ENCODE results near the gene TENT4A.
"Not testable (repeated sequence)": the region's sequence is repeated elsewhere in the genome, so short reads cannot be mapped to it uniquely, and the experiment has no call there.

The TENT4A gene

DNA sequence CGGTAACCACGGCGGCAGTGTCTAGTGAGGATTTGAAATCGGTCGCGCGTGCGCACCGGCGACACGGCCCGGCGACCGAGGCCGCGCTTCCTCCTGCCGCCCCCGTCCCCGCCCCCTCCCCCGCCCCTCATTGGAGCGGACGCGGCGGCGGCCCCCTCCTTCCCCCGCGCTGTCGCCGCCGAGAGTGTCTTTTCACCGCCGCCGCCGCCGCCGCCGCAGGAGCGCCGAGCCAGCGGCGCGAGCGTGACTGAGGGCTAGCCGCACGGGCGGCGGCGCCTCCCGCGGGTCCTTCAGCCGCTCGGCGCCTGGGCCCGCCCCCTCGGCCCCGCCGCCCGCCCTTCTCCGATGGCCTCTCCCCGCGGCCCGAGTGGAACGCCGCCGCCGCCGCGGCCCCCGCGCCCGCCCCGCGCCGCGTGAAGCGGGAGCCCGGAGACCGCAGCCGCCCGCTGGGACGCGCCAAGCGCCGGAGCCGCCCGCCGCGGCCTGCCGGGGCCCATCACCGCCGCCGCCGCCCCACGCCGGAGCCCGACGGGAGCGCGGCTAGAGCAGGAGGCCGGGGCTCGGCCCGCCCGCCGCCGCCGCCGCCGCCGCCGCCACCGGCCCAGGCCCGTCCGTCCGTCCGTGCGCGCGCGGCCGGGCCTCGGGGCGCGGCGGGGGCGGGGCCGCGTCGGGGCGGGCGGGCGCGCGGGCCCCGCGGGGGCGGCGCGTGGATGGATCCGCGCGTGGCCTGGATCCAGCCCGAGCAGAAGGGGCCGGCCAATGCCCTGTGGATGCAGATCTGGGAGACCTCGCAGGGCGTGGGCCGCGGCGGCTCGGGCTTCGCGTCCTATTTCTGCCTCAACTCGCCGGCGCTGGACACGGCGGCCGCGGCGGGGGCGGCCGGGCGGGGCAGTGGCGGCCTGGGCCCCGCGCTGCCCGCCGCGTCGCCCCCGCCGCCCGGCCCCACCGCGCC, at the start of gene TENT4A:
Gene TENT4A (plus strand): TSS at position 159 of the 952 bp plus-strand sequence. CDS start 552 bp downstream, at position 711.
- DNase-seq (ENCODE audit: low read depth), result no peak

DNA sequence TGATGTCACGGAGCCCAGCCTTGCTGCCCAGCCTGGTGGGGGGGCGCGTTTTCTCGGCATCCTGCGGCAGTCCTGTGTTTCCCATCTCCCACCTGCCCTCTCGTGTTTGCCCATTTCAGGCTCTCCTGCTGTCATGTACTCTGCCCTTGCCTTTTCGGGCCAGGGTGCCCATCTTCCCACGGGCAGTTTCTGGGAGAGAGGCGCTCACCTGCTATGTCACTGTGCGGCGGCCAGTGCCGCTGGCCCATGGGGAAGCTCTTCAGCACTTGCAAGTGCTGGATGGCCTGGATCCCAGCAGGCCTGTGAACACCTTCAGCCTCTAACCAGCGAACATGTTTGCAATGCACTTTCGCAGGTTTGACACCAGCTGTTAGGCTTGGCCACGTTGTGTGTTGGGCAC, 46.5 kb upstream of the TENT4A start:
- DNase-seq (ENCODE audit: low read depth), result no peak

DNA sequence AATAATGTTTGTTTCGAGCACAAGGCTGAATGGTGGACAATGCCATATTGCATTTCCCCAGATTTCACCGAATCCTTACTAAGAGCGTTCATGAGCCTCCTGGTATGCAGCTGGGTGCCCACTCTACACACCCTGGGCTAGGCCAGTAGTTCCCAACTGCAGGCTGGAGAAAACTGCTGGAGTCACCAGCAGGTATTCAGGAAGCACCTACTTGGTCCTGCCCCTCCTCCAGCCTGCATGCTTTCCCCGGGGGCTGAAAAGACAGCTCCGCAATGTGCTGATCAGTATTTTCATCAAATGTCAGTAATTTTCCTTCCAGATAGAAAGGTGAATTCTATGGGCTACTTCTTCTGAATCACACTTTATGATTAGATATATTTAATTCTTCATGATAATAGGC, 45.6 kb upstream of the TENT4A start:
- no peak for DNase-seq (ENCODE audit: low read depth)

DNA sequence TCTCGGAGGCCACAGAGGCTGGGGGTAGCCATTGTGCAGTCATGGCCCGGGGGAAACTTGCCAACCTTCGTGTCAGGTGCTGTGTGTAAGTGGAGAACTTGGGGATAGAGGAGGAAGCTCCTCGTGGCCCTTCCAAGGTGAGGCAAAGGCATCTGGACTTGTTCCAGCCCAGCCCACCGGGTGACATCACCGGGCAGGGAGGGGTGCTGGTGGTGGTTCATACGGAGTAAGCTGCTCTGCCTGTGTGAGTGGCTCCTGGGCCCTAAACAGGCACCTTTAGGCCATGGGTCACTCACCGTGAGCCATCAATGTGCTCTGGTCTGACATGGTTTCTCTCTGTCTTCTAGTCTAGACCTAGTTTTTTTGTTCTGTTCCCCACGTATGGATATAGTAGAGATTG, 44.5 kb upstream of the TENT4A start:
- DNase-seq (ENCODE audit: low read depth), result not testable (repeated sequence)

DNA sequence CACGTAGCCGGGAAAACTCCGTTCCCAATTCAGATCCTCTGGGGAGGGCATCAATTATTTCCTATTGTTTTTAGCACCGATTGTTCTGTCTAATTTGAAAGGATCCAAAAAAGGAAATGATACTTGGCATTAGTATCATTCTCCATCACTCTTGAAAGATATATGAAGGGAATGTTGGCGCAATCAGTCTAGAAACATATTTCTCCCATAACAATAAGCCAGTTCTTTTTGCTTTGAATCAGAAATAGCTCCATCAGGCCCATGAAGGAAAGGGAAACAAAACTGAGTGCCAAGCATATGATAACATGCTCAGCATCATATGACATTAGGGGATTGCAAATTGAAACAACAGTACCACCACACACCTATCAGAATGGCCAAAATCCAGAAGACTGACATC, 40.2 kb upstream of the TENT4A start:
- no peak for DNase-seq (ENCODE audit: low read depth)

DNA sequence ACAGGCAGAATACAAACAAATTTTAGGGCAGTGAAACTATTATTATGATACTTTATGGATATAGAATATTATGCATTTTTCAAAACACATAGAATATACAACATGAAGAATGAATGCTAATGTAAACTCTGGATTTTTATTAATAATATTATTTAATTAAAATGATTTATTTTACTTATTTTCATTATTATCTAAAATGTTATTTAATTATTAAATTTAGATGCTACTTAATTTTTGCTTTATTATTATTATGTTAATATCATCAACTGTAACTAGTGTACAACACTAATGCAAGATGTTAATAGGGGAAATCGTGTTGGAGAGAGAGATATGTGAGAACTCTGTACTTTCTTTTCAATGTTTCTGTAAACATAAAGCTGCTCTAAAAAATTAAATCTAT, 39.3 kb upstream of the TENT4A start:
- DNase-seq (ENCODE audit: low read depth), result no peak

DNA sequence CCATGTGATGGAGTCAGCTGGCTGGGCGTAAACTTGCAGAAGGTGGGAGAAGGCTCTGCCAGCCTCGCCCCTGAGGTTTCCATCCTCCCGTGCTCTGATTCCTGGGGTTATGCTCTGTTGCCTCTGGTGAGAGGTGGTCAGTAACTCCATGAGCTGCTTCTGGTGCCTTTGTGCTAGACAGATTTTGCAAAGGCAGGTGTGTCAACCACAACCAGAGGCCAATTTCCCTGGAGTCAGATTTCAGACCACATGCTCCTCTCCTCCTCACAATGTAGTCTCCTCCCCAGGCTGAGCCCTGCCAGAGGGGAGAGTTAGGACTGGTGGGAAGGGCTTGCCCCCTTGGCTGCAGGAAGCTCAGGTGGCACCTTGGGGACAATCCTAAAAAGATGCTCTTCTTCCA, 38.8 kb upstream of the TENT4A start:
- no peak for DNase-seq (ENCODE audit: low read depth)

DNA sequence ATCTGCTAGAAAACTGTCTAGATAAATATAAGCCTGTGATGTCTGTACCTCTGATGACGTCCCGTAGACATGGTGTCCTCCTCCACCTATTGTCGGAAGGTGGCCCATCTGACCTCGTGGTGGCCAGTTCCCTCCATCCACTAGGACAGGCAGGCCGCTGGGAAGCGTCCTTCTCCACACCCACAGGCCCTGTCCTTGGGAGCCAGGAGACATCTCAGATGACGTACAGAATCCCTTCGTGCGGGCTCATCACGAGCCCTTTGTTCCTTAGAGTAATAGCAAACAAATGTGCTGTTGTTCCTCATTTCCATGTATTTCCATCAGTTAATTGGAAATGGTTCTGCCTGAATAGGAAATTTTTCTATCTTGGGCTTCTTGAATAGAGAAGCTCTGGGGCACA, 38.3 kb upstream of the TENT4A start:
- DNase-seq (ENCODE audit: low read depth), result no peak

DNA sequence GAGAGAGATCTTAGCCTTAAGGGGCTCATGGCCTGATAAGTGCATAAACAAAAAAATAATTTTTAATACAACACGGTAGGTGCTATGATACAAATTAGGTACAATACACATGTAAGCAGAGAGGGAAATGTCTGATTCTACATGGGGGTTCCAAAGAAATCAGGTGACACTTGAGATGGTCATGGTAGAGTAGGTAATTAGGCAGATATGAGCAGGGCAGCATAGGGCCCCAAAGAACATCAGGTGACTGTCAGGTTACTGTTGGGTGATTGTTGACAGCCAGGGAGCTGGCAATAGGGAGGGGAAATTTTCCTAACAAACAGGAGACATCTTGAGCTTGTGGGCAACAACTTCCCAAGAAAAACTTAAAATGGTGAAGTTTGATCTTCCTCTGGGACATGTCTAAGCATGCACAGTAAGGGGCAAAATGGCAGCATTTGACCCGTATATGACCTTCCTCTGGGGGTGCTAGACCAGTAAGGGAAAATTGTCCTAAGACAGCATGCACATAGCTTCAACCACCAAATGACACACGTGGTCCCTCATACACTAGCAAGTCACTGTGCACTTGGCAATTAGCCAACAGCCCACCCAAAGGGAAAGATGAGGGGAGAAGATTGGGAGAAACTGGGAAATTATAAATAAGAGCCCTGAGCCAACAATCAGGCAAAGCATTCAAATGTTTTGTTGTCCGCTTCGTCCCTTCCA, 37.3 kb upstream of the TENT4A start:
- DNase-seq (ENCODE audit: low read depth), result no peak

DNA sequence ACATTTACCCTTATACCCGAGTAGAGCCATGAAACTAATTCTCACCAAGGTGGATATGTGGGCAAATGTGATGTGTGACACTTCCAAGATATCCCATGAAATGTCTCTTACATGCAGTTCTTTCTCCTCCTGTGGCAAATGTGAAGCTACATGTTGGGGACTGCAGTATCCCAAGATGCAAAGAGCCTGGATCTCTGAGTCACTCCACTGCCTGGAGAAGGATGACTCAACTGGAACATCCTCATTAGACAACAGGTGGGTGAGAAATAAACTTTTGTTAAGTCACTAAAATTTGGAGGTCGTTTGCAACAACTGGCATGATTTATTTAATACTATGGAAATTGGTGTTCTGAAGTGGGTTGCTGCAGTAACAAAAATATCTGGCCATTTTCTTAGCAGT, 36.5 kb upstream of the TENT4A start:
- DNase-seq (ENCODE audit: low read depth), result no peak

DNA sequence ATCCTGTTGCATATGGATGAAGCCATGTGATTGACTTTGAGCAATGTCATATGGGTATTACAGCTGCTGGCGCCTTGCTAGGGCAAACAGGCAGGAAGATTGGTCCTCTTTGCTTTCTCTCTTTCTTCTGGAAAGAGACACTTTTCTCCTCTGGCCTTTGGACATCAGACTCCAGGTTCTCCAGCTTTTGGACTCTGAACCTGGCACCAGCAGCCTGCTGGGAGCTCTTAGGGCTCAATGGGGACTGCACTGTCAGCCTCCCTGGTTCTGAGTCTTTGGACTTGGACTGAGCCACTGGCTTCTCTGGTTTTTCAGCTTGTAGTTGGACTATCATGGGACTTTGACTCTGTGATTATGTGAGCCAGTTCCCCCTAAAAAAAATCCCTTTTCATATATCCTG, 34.8 kb upstream of the TENT4A start:
- no peak for DNase-seq (ENCODE audit: low read depth)

DNA sequence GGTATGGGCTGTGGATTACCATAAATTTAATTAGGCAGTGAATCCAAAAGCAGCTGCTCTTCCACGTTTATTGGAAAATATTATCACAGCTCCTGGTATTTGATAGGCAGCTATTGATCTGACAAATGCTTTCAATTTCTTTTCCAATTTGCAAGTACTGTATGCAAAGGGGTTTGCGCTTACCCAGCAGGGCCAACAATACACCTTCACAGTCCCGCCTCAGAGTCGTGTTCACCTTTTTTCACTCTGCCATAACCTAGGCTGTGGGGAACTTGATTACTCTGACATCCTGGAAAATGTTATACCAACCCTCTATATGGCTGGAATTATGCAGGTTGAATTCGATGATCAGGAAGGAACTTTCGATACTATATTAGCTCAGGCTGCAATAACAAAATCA, 32.3 kb upstream of the TENT4A start:
- DNase-seq (ENCODE audit: low read depth), result no peak

DNA sequence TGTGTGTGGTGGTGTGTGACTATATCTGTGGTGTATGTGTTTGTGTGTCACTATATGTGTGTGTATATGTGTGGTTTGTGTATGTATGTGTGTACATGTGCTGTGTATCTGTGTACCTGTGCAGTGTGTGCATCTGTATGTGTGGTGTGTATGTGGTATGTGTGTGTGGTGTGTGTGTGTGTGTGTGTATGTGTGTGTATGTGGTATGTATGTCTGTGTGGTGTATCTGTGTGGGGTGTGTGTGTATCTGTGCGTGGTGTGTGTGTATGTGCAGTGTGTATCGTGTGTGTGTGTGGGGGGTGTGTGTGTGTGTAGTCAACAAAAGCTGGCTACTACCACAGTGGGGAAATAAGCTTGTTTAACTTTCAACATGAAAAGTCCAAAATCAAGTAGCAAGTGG, 31.6 kb upstream of the TENT4A start:
- no peak for DNase-seq (ENCODE audit: low read depth)

DNA sequence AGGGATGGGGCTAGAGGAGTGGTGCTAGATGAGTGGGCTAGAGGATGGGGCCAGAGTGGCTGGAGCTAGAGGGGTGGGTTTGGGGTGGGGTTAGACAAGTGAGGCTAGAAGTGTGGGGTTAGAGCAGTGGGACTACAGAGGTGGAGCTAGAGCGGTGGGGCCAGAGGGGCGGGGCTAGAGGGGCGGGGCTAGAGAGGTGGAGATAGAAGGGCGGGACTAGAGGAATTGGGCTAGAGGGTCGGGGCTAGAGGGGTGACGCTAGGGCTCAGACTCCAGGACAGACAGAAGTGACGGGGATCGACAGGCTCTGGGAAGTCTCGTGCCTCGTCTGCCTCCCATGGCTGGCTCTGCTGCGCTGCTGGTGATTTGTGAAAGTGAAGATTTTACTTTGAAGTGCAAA, 31.0 kb upstream of the TENT4A start:
- DNase-seq (ENCODE audit: low read depth), result no peak

DNA sequence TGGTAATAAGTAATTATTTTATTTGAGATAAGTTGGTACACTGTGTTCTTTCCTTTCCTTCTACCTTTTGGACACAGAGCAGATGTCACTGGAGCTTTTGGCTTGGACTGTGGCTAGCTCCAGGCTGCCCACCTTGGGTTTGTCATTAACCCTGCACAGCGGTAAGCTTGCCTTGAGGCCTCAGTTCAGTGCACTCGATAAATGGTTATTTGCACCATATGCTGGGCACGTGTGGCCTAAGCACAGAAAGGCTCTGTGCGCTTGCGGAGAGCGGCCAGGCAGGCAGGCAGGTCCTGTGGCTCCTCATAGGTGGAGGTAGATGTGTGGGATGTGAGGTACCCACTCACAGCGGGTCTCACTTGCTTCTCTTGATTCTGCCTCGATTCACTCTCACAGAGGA, 30.0 kb upstream of the TENT4A start:
- DNase-seq (ENCODE audit: low read depth), result no peak

DNA sequence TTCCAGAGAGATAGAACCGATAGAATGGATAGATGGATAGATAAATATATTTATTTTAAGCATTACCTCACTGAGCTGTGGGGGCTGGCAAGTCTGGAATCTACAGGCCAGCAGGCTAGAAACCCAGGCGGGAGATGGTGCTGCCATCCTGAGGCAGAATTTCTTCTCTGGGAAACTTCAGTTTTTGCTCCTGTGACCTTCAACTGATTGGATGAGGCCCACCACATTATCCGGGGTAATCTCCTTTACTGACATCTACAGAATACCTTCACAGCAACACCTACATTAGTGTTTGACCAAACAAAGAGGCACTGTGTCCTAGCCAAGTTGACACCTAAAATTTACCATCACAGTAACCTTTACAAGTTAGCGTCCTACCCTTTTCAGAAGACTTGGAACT, 29.2 kb upstream of the TENT4A start:
- no peak for DNase-seq (ENCODE audit: low read depth)

DNA sequence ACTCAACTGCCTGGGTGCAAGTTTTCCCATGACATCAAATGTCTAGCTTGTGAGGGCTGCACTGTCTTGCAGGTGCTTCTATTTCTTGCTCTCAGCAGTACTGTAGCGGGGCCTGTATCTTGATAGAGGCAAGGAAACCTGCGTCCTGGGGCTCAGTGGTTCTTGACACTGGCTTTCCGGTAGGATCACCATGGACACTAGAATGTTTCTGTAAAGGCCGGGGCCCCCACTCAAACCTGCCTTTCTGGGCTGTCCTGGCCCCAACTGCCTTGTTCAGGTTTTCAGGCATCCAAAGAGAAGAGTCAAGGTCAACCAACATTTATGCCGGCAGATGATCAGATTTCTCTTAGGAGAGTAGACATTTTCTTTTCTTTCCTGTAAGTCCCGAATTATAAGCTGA, 26.7 kb upstream of the TENT4A start:
- DNase-seq (ENCODE audit: low read depth), result no peak

DNA sequence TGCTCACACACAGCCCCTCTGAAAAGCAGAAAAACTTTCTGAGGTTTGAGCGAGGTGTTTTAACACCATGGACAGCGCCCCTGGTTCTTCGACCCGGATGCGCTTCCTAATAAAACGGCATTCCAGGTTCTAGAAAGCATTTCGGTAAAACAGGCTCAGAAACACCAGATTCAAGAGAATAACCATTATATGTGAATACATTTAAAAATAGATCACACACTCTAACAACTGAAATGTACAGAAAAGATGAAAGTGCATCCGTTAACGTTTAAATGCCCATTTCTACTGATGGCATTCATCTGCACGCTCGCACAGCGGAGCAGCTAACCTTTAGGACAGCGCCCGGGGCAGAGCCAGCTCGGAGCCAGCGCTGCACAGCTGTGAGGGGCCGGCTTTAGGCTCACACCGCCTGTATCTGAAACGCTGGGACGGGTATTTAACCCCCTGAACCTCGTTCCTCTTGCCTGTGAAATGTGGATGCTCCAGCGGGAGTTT, 26.3 kb upstream of the TENT4A start:
- DNase-seq (ENCODE audit: low read depth), result no peak

DNA sequence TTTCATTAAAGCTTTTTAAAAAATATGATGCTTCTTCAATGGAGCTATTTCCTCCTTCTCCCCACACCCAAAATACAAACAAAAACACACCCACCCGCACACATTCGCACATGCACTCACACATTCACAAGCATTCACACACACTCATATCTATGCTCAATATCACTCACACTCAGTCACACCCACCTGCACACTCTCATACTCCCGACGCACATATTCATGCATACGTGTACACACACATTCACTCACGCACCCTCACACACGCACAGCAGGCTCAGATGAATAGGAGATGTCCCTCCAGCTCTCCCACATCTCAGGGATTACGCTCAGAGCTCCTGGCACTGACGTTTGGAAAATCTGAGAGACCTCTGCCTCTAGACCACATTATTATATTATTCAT, 25.7 kb upstream of the TENT4A start:
- no peak for DNase-seq (ENCODE audit: low read depth)

DNA sequence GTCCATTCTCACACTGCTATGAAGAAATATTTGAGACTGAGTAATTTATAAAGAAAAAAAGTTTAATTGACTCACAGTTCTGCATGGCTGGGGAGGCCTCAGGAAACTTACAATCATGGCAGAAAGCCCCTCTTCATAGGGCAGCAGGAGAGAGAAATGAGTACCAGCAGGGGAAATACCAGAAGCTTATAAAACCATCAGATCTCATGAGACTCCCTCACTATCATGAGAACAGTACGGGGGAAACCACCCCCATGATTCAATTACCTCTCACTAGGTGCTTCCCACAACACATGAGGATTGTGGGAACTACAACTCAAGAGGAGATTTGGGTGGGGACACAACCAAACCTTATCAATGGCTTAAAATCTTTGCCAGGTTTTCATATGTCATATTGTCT, 20.3 kb upstream of the TENT4A start:
- DNase-seq (ENCODE audit: low read depth), result no peak

DNA sequence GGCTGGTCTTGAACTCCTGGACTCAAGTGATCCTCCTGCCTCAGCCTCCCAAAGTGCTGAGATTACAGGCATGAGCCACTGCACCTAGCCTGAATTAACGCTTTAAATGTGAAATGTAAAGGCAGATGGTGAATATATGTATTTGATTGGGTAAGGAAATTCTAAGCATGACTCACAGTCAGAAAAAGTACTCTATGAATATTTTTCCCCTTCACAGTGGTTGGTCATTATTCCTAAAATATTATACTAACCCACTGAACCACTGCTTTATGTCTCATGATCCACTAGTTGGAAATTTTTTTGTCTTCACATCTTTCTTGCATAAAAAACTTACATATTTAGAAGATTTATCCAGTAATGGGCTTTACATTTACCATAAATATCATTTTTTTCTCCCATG, 14.5 kb upstream of the TENT4A start:
- DNase-seq (ENCODE audit: low read depth), result no peak

DNA sequence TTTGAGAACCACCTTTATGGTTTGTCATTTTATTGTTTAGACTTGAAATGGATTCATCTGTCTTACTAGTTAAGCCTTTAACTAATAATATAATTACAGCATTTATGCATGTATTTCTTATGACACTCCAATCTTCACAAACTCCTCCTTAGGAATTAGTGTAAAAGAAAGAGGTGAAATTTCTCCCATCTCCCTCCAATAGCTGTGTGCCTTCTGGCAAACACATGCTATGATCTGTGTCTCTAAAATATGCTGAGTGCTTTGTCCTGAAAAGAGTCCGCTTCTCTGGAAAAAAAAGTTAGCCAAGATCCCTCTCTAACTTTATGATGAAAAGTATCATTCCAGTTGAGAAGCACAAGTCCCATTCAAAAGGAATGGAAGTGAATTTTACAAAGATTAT, 13.9 kb upstream of the TENT4A start:
- DNase-seq (ENCODE audit: low read depth), result no peak

DNA sequence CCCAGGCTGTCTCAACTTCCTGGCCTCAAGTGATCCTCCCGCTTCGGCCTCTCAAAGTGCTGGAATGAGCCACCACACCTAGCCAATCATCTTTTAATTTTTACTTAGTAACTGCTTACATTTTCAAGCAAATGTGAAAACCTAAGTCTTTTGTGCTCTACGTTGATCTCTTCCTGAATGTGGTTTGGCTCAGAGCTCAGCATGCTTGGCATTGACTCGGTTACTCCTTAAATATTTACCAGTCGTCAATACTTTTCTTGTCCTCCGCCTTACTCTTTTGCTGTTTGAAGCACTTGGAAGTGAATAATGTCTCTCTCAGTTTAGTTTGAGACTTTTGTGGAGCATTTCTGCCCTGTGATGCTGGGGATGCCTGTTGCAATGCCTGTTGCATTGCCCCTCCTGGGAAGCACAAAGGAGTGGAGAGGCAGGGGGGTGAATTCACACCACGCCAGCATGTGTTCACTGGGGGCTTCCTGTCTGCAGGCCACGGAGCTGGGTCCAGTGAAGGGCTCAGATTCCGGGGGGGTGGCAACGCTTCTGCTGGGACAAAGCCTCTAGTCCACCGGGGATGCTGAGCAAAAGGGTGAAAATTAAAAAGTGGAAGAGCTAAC, 13.1 kb upstream of the TENT4A start:
- DNase-seq (ENCODE audit: low read depth), result no peak

Data from activated gamma-delta T cell treated with anti-CD3 and anti-CD28 coated beads, Interleukin-2, amount 50 U/mL, for 16 hours (primary cell).